ENCODE data around the gene LEMD2. TPM values are rescaled to one million over a fixed set of nuclear protein-coding genes. Genes with fewer than 3 reads are reported as not detected.

LEMD2 gene
- total RNA-seq, 1 experiment from 2014 or later: 91.8 TPM

DNA sequence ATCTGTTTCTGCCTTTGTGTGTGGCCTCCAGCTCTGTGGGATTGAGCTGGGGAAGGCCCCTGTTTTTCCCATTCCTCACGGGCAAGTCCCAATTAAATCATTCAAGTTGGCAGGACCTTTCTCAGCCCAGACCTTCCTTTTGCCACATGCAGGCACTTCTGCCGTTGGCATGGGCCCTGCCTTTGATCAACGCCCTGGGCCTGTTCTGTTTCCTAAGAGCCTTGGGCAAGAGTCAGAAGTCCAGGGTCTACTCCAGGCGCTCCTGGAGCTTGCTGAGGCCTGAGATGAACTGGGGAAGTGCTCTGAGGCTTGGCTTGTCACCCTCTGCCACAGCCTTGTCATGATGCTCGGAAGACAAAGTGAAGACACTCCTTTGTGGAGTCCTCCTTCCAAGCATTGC is 49.4 kb downstream of the LEMD2 start:
- H3K18ac ChIP-seq (ENCODE audit: insufficient read length, low read depth, low read length): no peak overlapping the region
- H2BK12ac ChIP-seq (ENCODE audit: insufficient read length, low read depth, low read length): no peak overlapping the region
- no peaks in the 10 kb centered on the region; the same call in 1 of the 2 replicates for H3K4me1 ChIP-seq (ENCODE audit: insufficient read depth, low read length)
- H3K14ac ChIP-seq (ENCODE audit: insufficient read depth, low read length): no peak overlapping the region; the same call in 1 of the 2 replicates
- H2BK20ac ChIP-seq (ENCODE audit: low read depth, low read length, poor library complexity, severe bottlenecking): no peak overlapping the region
- H4K20me1 ChIP-seq (ENCODE audit: control insufficient read depth, insufficient read depth, insufficient read length): no peaks in the 10 kb centered on the region
- no peak overlapping the region for H3K4me2 ChIP-seq (ENCODE audit: insufficient read depth, insufficient read length, low read length)
- no peak for DNase-seq
- H3K23ac ChIP-seq (ENCODE audit: insufficient read length, low read depth, low read length): no peak overlapping the region
- H3K4ac ChIP-seq (ENCODE audit: low read depth, low read length): no peak overlapping the region
- H3K4me3 Mint-ChIP-seq: no peak overlapping the region
- H3K4me1 Mint-ChIP-seq: peaks cover 13 to 14% of the 10 kb centered on the region in 2 experiments
- H2AFZ ChIP-seq (ENCODE audit: low read length): no peak overlapping the region
- H3K9me3 ChIP-seq (ENCODE audit: control insufficient read depth, low read depth, low read length): no peaks in the 10 kb centered on the region
- TF ChIP-seq, protein P1, sequence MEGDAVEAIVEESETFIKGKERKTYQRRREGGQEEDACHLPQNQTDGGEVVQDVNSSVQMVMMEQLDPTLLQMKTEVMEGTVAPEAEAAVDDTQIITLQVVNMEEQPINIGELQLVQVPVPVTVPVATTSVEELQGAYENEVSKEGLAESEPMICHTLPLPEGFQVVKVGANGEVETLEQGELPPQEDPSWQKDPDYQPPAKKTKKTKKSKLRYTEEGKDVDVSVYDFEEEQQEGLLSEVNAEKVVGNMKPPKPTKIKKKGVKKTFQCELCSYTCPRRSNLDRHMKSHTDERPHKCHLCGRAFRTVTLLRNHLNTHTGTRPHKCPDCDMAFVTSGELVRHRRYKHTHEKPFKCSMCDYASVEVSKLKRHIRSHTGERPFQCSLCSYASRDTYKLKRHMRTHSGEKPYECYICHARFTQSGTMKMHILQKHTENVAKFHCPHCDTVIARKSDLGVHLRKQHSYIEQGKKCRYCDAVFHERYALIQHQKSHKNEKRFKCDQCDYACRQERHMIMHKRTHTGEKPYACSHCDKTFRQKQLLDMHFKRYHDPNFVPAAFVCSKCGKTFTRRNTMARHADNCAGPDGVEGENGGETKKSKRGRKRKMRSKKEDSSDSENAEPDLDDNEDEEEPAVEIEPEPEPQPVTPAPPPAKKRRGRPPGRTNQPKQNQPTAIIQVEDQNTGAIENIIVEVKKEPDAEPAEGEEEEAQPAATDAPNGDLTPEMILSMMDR (conservative IDR thresholded peaks at IDR 0.05): no peak
- H3K23me2 ChIP-seq (ENCODE audit: insufficient read length, low read depth, low read length, poor library complexity, severe bottlenecking): no peaks in the 10 kb centered on the region
- WGBS (ENCODE audit: extremely low coverage, insufficient read length, low lambda C conversion rate): no CpG with 5 or more reads among the region's 5 CpGs
- H3K27me3 Mint-ChIP-seq (ENCODE audit: low read depth): peaks cover 2% of the 10 kb centered on the region
- no peaks in the 10 kb centered on the region for H3K36me3 Mint-ChIP-seq (ENCODE audit: insufficient read depth in 1 of 3, low read depth in 3 of 3)
- H3K27ac ChIP-seq (ENCODE audit: insufficient read length, low read depth, low read length): no peak overlapping the region
- H2AK5ac ChIP-seq (ENCODE audit: insufficient read length, low read length): no peak overlapping the region
- no peak overlapping the region for H4K8ac ChIP-seq (replicated peaks; ENCODE audit: insufficient read length, low read depth, low read length)
- H2BK120ac ChIP-seq (ENCODE audit: low read depth, low read length, poor library complexity, severe bottlenecking): no peak overlapping the region
- no peaks in the 10 kb centered on the region for H3K79me2 ChIP-seq (ENCODE audit: insufficient read depth, low read length)
- no peaks in the 10 kb centered on the region for H3K27me3 ChIP-seq (ENCODE audit: insufficient read depth, low read length)
- no peak overlapping the region for H4K91ac ChIP-seq (ENCODE audit: insufficient read length, low read depth, low read length)
- no peak overlapping the region for H3T11ph ChIP-seq (ENCODE audit: low read length)
- no peaks in the 10 kb centered on the region for H3K79me1 ChIP-seq (ENCODE audit: insufficient read depth, low read depth, low read length, poor library complexity, severe bottlenecking)
- H3K27ac Mint-ChIP-seq: no peak overlapping the region; a peak in 1 of 7 replicates
- H4K5ac ChIP-seq (ENCODE audit: insufficient read length, low read depth, low read length): no peak overlapping the region
- H3K56ac ChIP-seq (ENCODE audit: insufficient read length, low read depth, low read length): no peak overlapping the region
- no peak overlapping the region for H3K9ac ChIP-seq (ENCODE audit: extremely low read depth, insufficient read length, low read length)
- H2BK15ac ChIP-seq (ENCODE audit: low read depth, low read length): no peak overlapping the region
- H2BK5ac ChIP-seq (ENCODE audit: insufficient read length, low read length): no peak overlapping the region
- H3K9me3 Mint-ChIP-seq: no peaks in the 10 kb centered on the region
